DOHH2 (cell line): ENCODE results near the gene DRC3.

Experiments used
- H3F3A ChIP-seq: fragments of 200-600 bp; sonication (generic), shearing (Covaris generic); 2 replicates; pipeline ENCODE4 v1.6.0; 2016; ENCODE audit warnings: antibody characterized with exemption, mild to moderate bottlenecking; ENCODE audit not compliant: control insufficient read depth, insufficient read depth
- H3K27ac ChIP-seq: fragments of 200-600 bp; sonication (generic); 2 replicates; pipeline ENCODE4 v1.5.1; 2014; ENCODE audit warnings: low read depth, mild to moderate bottlenecking, low read length, moderate library complexity
- H3K27me3 ChIP-seq: fragments of 200-600 bp; sonication (generic); 2 replicates; pipeline ENCODE4 v1.6.1; 2014; ENCODE audit warnings: mild to moderate bottlenecking, low read length, mixed read lengths; ENCODE audit not compliant: control insufficient read depth
- H3K36me3 ChIP-seq: fragments of 200-600 bp; sonication (generic); 2 replicates; pipeline ENCODE4 v1.6.1; 2014; ENCODE audit warnings: mild to moderate bottlenecking, low read length, moderate library complexity, mixed read lengths; ENCODE audit not compliant: control insufficient read depth
- H3K4me1 ChIP-seq: fragments of 200-600 bp; sonication (generic); 2 replicates; pipeline ENCODE4 v1.6.1; 2014; ENCODE audit warnings: mild to moderate bottlenecking, low read length, mixed read lengths; ENCODE audit not compliant: control insufficient read depth
- H3K4me2 ChIP-seq: fragments of 200-600 bp; sonication (generic); 2 replicates; pipeline ENCODE4 v1.6.0; 2014; ENCODE audit warnings: mild to moderate bottlenecking, low read length, moderate library complexity
- H3K4me3 ChIP-seq: fragments of 200-600 bp; sonication (generic); 2 replicates; pipeline ENCODE4 v1.5.1; 2014; ENCODE audit warnings: mild to moderate bottlenecking, low read length, mixed read lengths
- H3K79me2 ChIP-seq: fragments of 200-600 bp; sonication (generic); 2 replicates; pipeline ENCODE4 v1.6.1; 2014; ENCODE audit warnings: mild to moderate bottlenecking, low read length, mixed read lengths; ENCODE audit not compliant: control insufficient read depth
- H3K9me2 ChIP-seq: fragments of 200-600 bp; sonication (generic); replicated peaks from 2 replicates; pipeline ENCODE4 v1.6.1; 2014; ENCODE audit warnings: mild to moderate bottlenecking, low read length, mixed read lengths; ENCODE audit not compliant: control insufficient read depth
- H3K9me3 ChIP-seq: fragments of 200-600 bp; sonication (generic); 2 replicates; pipeline ENCODE4 v1.6.1; 2014; ENCODE audit warnings: antibody characterized with exemption, low read length, mixed read lengths; ENCODE audit not compliant: control insufficient read depth, insufficient read depth
- H4K20me1 ChIP-seq: fragments of 200-600 bp; sonication (generic); 2 replicates; pipeline ENCODE4 v1.6.0; 2014; ENCODE audit warnings: low read depth, mild to moderate bottlenecking, antibody characterized with exemption, low read length, moderate library complexity; ENCODE audit not compliant: control insufficient read depth, insufficient read depth
- CTCF ChIP-seq: fragments of 200-600 bp; sonication (generic); IDR thresholded peaks from one replicate; pipeline ENCODE4 v1.5.1; 2014; ENCODE audit warnings: antibody characterized with exemption, mild to moderate bottlenecking, low read depth, low read length; ENCODE audit not compliant: poor library complexity, severe bottlenecking
- EZH2phosphoT487 ChIP-seq: fragments of 200-600 bp; sonication (generic); IDR thresholded peaks from 2 replicates; pipeline ENCODE4 v1.6.1; 2017; ENCODE audit warnings: borderline replicate concordance, mild to moderate bottlenecking, antibody characterized with exemption, low read length, moderate library complexity, mixed read lengths

Gene DRC3

GRCh38 chr17:18055597-18055996 is 82.9 kb downstream of the DRC3 start:
- H3K36me3 ChIP-seq = peaks cover 39% of the 10 kb centered on the region
- no peak overlapping the region for H3K4me3 ChIP-seq
- H3K9me2 ChIP-seq = no peaks in the 10 kb centered on the region
- H3K79me2 ChIP-seq = no peaks in the 10 kb centered on the region
- no peak overlapping the region for H3K27ac ChIP-seq
- peaks cover 12% of the 10 kb centered on the region for H3K4me1 ChIP-seq
- H3K27me3 ChIP-seq = no peaks in the 10 kb centered on the region
- no peak overlapping the region for H3K4me2 ChIP-seq
- H3F3A ChIP-seq = no peaks in the 10 kb centered on the region
- H3K9me3 ChIP-seq = no peaks in the 10 kb centered on the region
- H4K20me1 ChIP-seq = no peaks in the 10 kb centered on the region
- no peak for TF ChIP-seq EZH2phosphoT487
- no peak for TF ChIP-seq CTCF

GRCh38 chr17:18056214-18056613 is 83.6 kb downstream of the DRC3 start:
- no peaks in the 10 kb centered on the region for H3K9me3 ChIP-seq
- H3K4me2 ChIP-seq = no peak overlapping the region
- no peaks in the 10 kb centered on the region for H3F3A ChIP-seq
- H3K4me1 ChIP-seq = peaks cover 12% of the 10 kb centered on the region
- no peaks in the 10 kb centered on the region for H3K9me2 ChIP-seq
- H3K27me3 ChIP-seq = no peaks in the 10 kb centered on the region
- H3K36me3 ChIP-seq = peaks cover 39% of the 10 kb centered on the region
- H3K79me2 ChIP-seq = no peaks in the 10 kb centered on the region
- H3K4me3 ChIP-seq = no peak overlapping the region
- TF ChIP-seq EZH2phosphoT487 = no peak
- no peak for TF ChIP-seq CTCF
- no peak overlapping the region for H3K27ac ChIP-seq
- H4K20me1 ChIP-seq = no peaks in the 10 kb centered on the region

DNA sequence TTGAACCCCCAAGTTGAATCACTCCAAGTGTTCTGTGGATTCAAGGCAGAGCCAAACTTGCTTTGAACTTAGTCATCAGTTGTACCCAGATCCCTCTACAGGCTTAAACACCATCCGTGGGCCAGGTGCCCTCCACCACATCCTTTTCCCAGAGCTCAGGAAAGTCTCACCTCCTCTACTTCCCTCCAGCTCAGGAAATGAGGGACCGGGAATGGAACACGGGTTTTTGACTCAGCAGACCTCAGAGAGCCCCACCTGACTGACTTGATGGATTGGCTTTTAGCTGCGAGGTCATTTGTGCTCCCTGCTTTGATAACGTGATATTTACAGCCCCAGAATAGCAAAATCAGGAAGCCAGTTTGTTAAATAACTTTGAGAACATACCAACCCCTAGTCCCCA is 86.6 kb downstream of the DRC3 start:
- H4K20me1 ChIP-seq = no peaks in the 10 kb centered on the region
- peaks cover 35% of the 10 kb centered on the region for H3K36me3 ChIP-seq
- peaks cover 8% of the 10 kb centered on the region for H3K4me1 ChIP-seq
- H3K9me2 ChIP-seq = no peaks in the 10 kb centered on the region
- H3F3A ChIP-seq = no peaks in the 10 kb centered on the region
- H3K79me2 ChIP-seq = no peaks in the 10 kb centered on the region
- no peak for TF ChIP-seq EZH2phosphoT487
- no peak overlapping the region for H3K4me3 ChIP-seq
- H3K4me2 ChIP-seq = no peak overlapping the region
- H3K27me3 ChIP-seq = no peaks in the 10 kb centered on the region
- no peaks in the 10 kb centered on the region for H3K9me3 ChIP-seq
- H3K27ac ChIP-seq = no peak overlapping the region

- Histone ChIP-seq H3F3A (peaks cover 5% of the 10 kb centered on the region; the same call in 1 of the 2 replicates), H3K4me2 (no peak overlapping the region), H3K79me2 (no peaks in the 10 kb centered on the region), H3K36me3 (peaks cover 23% of the 10 kb centered on the region), H3K9me3 (no peaks in the 10 kb centered on the region), H4K20me1 (no peaks in the 10 kb centered on the region), H3K4me1 (peaks cover 5% of the 10 kb centered on the region), H3K27me3 (no peaks in the 10 kb centered on the region), H3K9me2 (no peaks in the 10 kb centered on the region), H3K27ac (no peak overlapping the region), H3K4me3 (no peak overlapping the region)
- TF ChIP-seq CTCF (no peak), EZH2phosphoT487 (no peak)
Measured at GRCh38 chr17:18064053-18064452, 91.4 kb downstream of the DRC3 start.
